Lower lobe of right lung (tissue), 2 donors: Measurements from ENCODE around the gene PCDHGA11. TPM values are rescaled to one million over a fixed set of nuclear protein-coding genes. Genes with fewer than 3 reads are reported as not detected.
"Not testable (repeated sequence)": the region's sequence is repeated elsewhere in the genome, so short reads cannot be mapped to it uniquely, and the experiment has no call there.

Experiments
- ATAC-seq, 2 donors: fragments of 200-7000 bp; cut with Tn5 transposase; one replicate each; pipeline ENCODE4 v1.9.1; 2020 to 2022; ENCODE audit warnings: mild to moderate bottlenecking in 2 of 2, moderate library complexity in 2 of 2
- DNase-seq: peaks from one replicate; pipeline ENCODE4 v3.0.0-alpha.2; 2020
- H3K27ac ChIP-seq: fragments of 200-600 bp; one replicate; pipeline ENCODE4 v1.8.0; 2022
- H3K27me3 ChIP-seq: fragments of 200-600 bp; one replicate; pipeline ENCODE4 v1.8.0; 2022; ENCODE audit warnings: low read depth
- H3K36me3 ChIP-seq: fragments of 200-600 bp; one replicate; pipeline ENCODE4 v1.8.0; 2022; ENCODE audit warnings: mild to moderate bottlenecking
- H3K4me1 ChIP-seq: fragments of 200-600 bp; one replicate; pipeline ENCODE4 v1.8.0; 2022
- H3K4me3 ChIP-seq: fragments of 200-600 bp; one replicate; pipeline ENCODE4 v1.8.0; 2022; ENCODE audit warnings: mild to moderate bottlenecking
- H3K9me3 ChIP-seq: fragments of 200-600 bp; one replicate; pipeline ENCODE4 v1.8.0; 2022
- CTCF ChIP-seq: fragments of 200-600 bp; IDR thresholded peaks from one replicate; pipeline ENCODE4 v1.8.0; 2022; ENCODE audit warnings: antibody characterized with exemption, mild to moderate bottlenecking
- intact Hi-C: fragments of 100-400 bp; cut with DNase I; formaldehyde crosslinking; loops from one replicate; pipeline ENCODE4 v1.11.0; 2022
- total RNA-seq: library from RNA; stranded (reverse); fragmentation: NEBNext Ultra II Directional; extraction: Animal tissue kit (Norgen Biotek cat#: 25700); gene quantifications from one replicate; pipeline ENCODE4 v1.2.1, GENCODE V29; 2021
- donor health status: DM: no; HTN: yes; CAD: no; lungs with severe emphysema.

PCDHGA11 gene
- total RNA-seq, 1 donor from 2014 or later: 3.2 TPM

GRCh38 chr5:141417494-141418172, 3.2 kb upstream of the PCDHGA11 start, which contains the start of gene PCDHGB7:
TSS of gene PCDHGB7 (plus strand) at chr5:141417677. CDS start at chr5:141417860, 183 bp downstream.
- intact Hi-C loops, H3K4me1 ChIP-seq, H3K36me3 ChIP-seq: not testable (repeated sequence)
- DNase-seq: peak; percentile 86
- peak; percentile 68 for TF ChIP-seq CTCF
- H3K27me3 ChIP-seq: peaks cover 16% of the 10 kb centered on the region
- peak within 1 kb of the TSS; percentile 48 for H3K27ac ChIP-seq
- H3K9me3 ChIP-seq: peaks cover 82% of the 10 kb centered on the region
- peak; percentile 92 to 93 for ATAC-seq
- peak within 1 kb of the TSS; percentile 48 for H3K4me3 ChIP-seq

- Histone ChIP-seq H3K4me1 (no peaks in the 10 kb centered on the region), H3K27me3 (peaks cover 16% of the 10 kb centered on the region), H3K36me3 (no peaks in the 10 kb centered on the region), H3K27ac (no peak overlapping the region), H3K9me3 (peaks cover 84% of the 10 kb centered on the region), H3K4me3 (no peak overlapping the region)
- ATAC-seq (no peak), DNase-seq (no peak)
- intact Hi-C loops: no loop called here
- no peak for TF ChIP-seq CTCF
Measured at GRCh38 chr5:141419074-141419880, 1.6 kb upstream of the PCDHGA11 start.

GRCh38 chr5:141421489-141421855, 621 bp downstream of the PCDHGA11 start:
- intact Hi-C loops: no loop called here
- Histone ChIP-seq H3K9me3 (peaks cover 88% of the 10 kb centered on the region), H3K4me3 (peak overlapping the region; percentile 48), H3K36me3 (no peaks in the 10 kb centered on the region), H3K27ac (no peak overlapping the region), H3K27me3 (peaks cover 12% of the 10 kb centered on the region), H3K4me1 (no peaks in the 10 kb centered on the region)
- DNase-seq (no peak), ATAC-seq (no peak)
- no peak for TF ChIP-seq CTCF

- H3K27ac ChIP-seq: no peak overlapping the region
- TF ChIP-seq CTCF: no peak
- no peak for DNase-seq
- no peaks in the 10 kb centered on the region for H3K4me1 ChIP-seq
- intact Hi-C loops: no loop called here
- H3K9me3 ChIP-seq: peaks cover 97% of the 10 kb centered on the region
- no peak overlapping the region for H3K4me3 ChIP-seq
- no peaks in the 10 kb centered on the region for H3K36me3 ChIP-seq
- H3K27me3 ChIP-seq: peaks cover 12% of the 10 kb centered on the region
- no peak for ATAC-seq
Measured at GRCh38 chr5:141422742-141423291, 2.0 kb downstream of the PCDHGA11 start.

GRCh38 chr5:141427783-141428426, 7.1 kb downstream of the PCDHGA11 start:
- Histone ChIP-seq H3K4me3 (no peak overlapping the region), H3K27me3 (peaks cover 11% of the 10 kb centered on the region), H3K27ac (no peak overlapping the region), H3K4me1 (no peaks in the 10 kb centered on the region), H3K9me3 (peaks cover 91% of the 10 kb centered on the region), H3K36me3 (no peaks in the 10 kb centered on the region)
- no peak for TF ChIP-seq CTCF
- intact Hi-C loops: no loop called here
- no peak for DNase-seq
- no peak for ATAC-seq
